Hepatocyte (in vitro differentiated cells): ENCODE results near the gene CCDC182. TPM values are rescaled to one million over a fixed set of nuclear protein-coding genes. Genes with fewer than 3 reads are reported as not detected.

Experiments used
- DNase-seq: peaks from one replicate; pipeline ENCODE4 v3.0.0-alpha.2; 2016; ENCODE audit warnings: low spot score
- H2AFZ ChIP-seq: fragments of 200-600 bp; sonication (generic); 2 replicates; pipeline ENCODE4 v1.6.0; 2016; ENCODE audit warnings: antibody characterized with exemption, mild to moderate bottlenecking
- H3K27ac ChIP-seq: fragments of 200-600 bp; sonication (generic); 2 replicates; pipeline ENCODE4 v1.5.1; 2016; ENCODE audit warnings: mild to moderate bottlenecking
- H3K27me3 ChIP-seq: fragments of 200-600 bp; sonication (generic); 2 replicates; pipeline ENCODE4 v1.6.1; 2016
- H3K36me3 ChIP-seq: fragments of 200-600 bp; sonication (generic); replicated peaks from 2 replicates; pipeline ENCODE4 v1.5.1; 2016; ENCODE audit warnings: low read depth; ENCODE audit not compliant: insufficient read depth
- H3K4me1 ChIP-seq: fragments of 200-600 bp; sonication (generic); 2 replicates; pipeline ENCODE4 v1.5.1; 2016; ENCODE audit warnings: mild to moderate bottlenecking, moderate library complexity; ENCODE audit not compliant: insufficient read depth
- H3K4me2 ChIP-seq: fragments of 200-600 bp; sonication (generic); 2 replicates; pipeline ENCODE4 v1.6.0; 2016
- H3K4me3 ChIP-seq: fragments of 200-600 bp; sonication (generic); 2 replicates; pipeline ENCODE4 v1.5.1; 2016; ENCODE audit warnings: mild to moderate bottlenecking
- H3K79me2 ChIP-seq: fragments of 200-600 bp; sonication (generic); 2 replicates; pipeline ENCODE4 v1.6.0; 2017; ENCODE audit warnings: mild to moderate bottlenecking
- H3K9me2 ChIP-seq: fragments of 200-600 bp; sonication (generic); replicated peaks from 2 replicates; pipeline ENCODE4 v1.6.0; 2017; ENCODE audit warnings: mild to moderate bottlenecking; ENCODE audit not compliant: insufficient read depth
- H3K9me3 ChIP-seq: fragments of 200-600 bp; sonication (generic); 2 replicates; pipeline ENCODE4 v1.5.1; 2016; ENCODE audit warnings: low read depth, mild to moderate bottlenecking
- H4K20me1 ChIP-seq: fragments of 200-600 bp; sonication (generic); 2 replicates; pipeline ENCODE4 v1.6.0; 2016; ENCODE audit warnings: mild to moderate bottlenecking; ENCODE audit not compliant: insufficient read depth, poor library complexity, severe bottlenecking
- CTCF ChIP-seq: fragments of 200-600 bp; sonication (generic); IDR thresholded peaks from 2 replicates; pipeline ENCODE4 v1.5.1; 2016; ENCODE audit warnings: antibody characterized with exemption, mild to moderate bottlenecking; ENCODE audit not compliant: poor library complexity
- EZH2 ChIP-seq: fragments of 200-600 bp; sonication (generic); IDR thresholded peaks from 2 replicates; pipeline ENCODE4 v1.6.1; 2016; ENCODE audit warnings: antibody characterized with exemption, mild to moderate bottlenecking, borderline replicate concordance
- EZH2phosphoT487 ChIP-seq: fragments of 200-600 bp; sonication (generic); IDR thresholded peaks from one replicate; pipeline ENCODE4 v1.6.1; 2018; ENCODE audit warnings: antibody characterized with exemption, mild to moderate bottlenecking, low read depth, moderate library complexity; ENCODE audit not compliant: unreplicated experiment, severe bottlenecking
- WGBS: methylation state at CpG from one replicate; pipeline ENCODE4 v1.1.6; 2016; ENCODE audit warnings: low lambda C conversion rate; ENCODE audit errors: missing lambda C conversion rate; 5-methylcytosine and 5-hydroxymethylcytosine counted together
- polyA plus RNA-seq: library from polyadenylated mRNA; unstranded; fragments of >200 nt; fragmentation: Nextera tagmentation; extraction: Ambion mirVana; gene quantifications from 2 replicates; pipeline ENCODE4 v1.2.1, GENCODE V29; 2016
- total RNA-seq: library from RNA; depleted of rRNA; stranded (reverse); fragments of >200 nt; gene quantifications from 2 replicates; pipeline ENCODE4 v1.2.3, GENCODE V29; 2014

CCDC182 gene
- total and polyA plus RNA-seq, 2 experiments from 2014 or later: not detected

GRCh38 chr17:57752031-57752905, 7.2 kb upstream of the CCDC182 start:
- H3K27ac ChIP-seq: no peak overlapping the region
- no peak overlapping the region for H2AFZ ChIP-seq
- no peak overlapping the region for H3K4me3 ChIP-seq
- H3K4me1 ChIP-seq: no peaks in the 10 kb centered on the region
- TF ChIP-seq EZH2 (no peak), EZH2phosphoT487 (no peak), CTCF (no peak)
- H3K36me3 ChIP-seq: no peaks in the 10 kb centered on the region
- WGBS: 53% methylated on average over 8 of the region's 8 CpGs
- H3K9me2 ChIP-seq: no peaks in the 10 kb centered on the region
- H3K4me2 ChIP-seq: no peak overlapping the region
- DNase-seq: no peak
- no peaks in the 10 kb centered on the region for H3K79me2 ChIP-seq
- H3K27me3 ChIP-seq: no peaks in the 10 kb centered on the region
- H4K20me1 ChIP-seq: no peaks in the 10 kb centered on the region
- H3K9me3 ChIP-seq: no peaks in the 10 kb centered on the region

- 80% methylated on average over 8 of the region's 8 CpGs for WGBS
- no peak for DNase-seq
These were observed 6.4 kb upstream of the CCDC182 start for GRCh38 chr17:57751348-57751971.

GRCh38 chr17:57750895-57751294, 5.8 kb upstream of the CCDC182 start:
- no peaks in the 10 kb centered on the region for H4K20me1 ChIP-seq
- H3K27me3 ChIP-seq: no peaks in the 10 kb centered on the region
- H3K4me2 ChIP-seq: no peak overlapping the region
- no peak overlapping the region for H3K27ac ChIP-seq
- H3K79me2 ChIP-seq: no peaks in the 10 kb centered on the region
- no peak overlapping the region for H2AFZ ChIP-seq
- no peak for DNase-seq
- no peaks in the 10 kb centered on the region for H3K9me3 ChIP-seq
- H3K4me3 ChIP-seq: no peak overlapping the region
- WGBS: 93% methylated on average over 8 of the region's 8 CpGs
- no peaks in the 10 kb centered on the region for H3K4me1 ChIP-seq
- TF ChIP-seq EZH2: no peak
- no peak for TF ChIP-seq EZH2phosphoT487
- TF ChIP-seq CTCF: no peak
- H3K36me3 ChIP-seq: no peaks in the 10 kb centered on the region
- H3K9me2 ChIP-seq: no peaks in the 10 kb centered on the region

More at GRCh38 chr17:57751348-57751971, 6.4 kb upstream of the CCDC182 start:
- Histone ChIP-seq H3K36me3 (no peaks in the 10 kb centered on the region), H3K79me2 (no peaks in the 10 kb centered on the region), H3K27ac (no peak overlapping the region), H4K20me1 (no peaks in the 10 kb centered on the region), H3K9me2 (no peaks in the 10 kb centered on the region), H3K27me3 (no peaks in the 10 kb centered on the region), H3K4me1 (no peaks in the 10 kb centered on the region), H2AFZ (no peak overlapping the region), H3K4me3 (no peak overlapping the region), H3K9me3 (no peaks in the 10 kb centered on the region), H3K4me2 (no peak overlapping the region)
- TF ChIP-seq EZH2: no peak
- TF ChIP-seq EZH2phosphoT487: no peak
- TF ChIP-seq CTCF: no peak
